Purkinje cell (primary cell): Measurements from ENCODE around the gene PALM3. TPM values are rescaled to one million over a fixed set of nuclear protein-coding genes. Genes with fewer than 3 reads are reported as not detected.

Experiments used
- polyA plus RNA-seq: library from polyadenylated mRNA; unstranded; fragments of >200 nt; fragmentation: Nextera tagmentation; gene quantifications from 2 replicates; pipeline ENCODE4 v1.2.1, GENCODE V29; 2014

Gene PALM3, protein sequence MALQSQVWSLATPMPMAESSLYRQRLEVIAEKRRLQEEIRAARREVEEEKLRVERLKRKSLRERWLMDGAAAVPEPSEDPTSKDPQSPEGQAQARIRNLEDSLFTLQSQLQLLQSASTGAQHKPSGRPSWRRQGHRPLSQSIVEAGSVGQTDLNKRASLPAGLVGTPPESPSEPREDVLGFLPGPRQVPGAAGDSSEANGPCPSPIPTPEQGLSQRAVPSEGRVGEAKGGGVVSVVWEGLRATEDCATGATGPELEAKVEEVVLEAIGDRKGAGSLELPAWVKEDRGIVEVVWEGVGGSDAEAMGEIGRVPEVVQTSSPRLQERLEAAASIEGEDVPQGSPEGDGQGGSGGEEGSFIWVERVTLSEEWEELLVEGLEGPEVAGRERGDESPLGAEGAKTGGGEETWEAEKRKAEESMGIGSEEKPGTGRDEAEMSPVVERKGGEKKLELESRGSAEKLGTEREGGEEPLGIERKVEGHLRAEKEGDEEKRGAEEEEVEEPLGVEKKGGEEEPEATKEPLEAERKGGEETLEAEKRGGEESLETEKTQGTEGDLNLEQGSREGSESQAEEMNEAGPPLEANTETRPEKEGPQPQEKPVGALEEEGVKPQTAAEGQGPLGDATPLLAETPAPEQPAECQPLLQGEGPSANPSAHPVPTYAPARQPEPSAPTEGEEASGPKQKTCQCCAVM
- 0.13 TPM in 1 of 2 replicates, not detected in the other for polyA plus RNA-seq

DNA sequence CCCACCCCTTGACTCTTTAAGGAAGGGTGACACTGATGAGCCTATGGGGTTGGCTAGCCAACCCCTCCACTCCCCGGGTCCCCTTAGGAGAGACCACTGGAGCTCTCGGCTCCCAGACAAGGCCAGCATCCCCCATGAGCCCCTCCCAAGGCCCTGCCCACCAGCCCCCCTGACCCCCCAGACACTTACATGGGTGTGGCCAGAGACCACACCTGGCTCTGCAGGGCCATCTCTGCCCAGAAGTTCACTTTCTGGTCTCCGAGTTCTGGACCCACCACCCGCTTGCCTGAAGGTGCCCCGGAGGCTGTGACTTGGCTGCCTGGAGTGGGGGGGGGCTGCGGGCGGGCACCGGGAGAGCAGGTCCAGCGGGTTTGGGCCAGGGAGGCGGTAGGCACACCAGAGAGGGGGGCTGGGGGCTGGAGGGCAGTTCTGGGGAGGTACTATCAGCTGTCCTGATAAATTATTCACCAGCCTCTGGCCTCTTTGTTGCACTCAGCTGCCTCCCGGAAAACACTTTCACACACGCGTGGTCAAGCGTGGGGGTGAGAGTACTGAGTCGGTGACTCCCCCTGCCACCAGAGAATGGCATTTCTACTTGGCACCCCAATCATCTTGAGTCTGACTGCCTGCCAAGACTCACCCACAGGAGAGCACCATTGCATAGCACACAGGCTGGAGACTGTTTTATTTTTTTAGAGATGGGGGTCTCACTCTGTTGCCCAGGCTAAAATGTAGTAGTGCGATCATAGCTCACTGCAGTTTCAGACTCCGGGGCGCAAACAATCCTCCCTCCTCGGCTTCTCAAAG, at the start of gene PALM3:
PALM3 (minus strand) TSS at position 326 of the 807 bp plus-strand sequence; CDS start at position 230, 96 bp downstream.

DNA sequence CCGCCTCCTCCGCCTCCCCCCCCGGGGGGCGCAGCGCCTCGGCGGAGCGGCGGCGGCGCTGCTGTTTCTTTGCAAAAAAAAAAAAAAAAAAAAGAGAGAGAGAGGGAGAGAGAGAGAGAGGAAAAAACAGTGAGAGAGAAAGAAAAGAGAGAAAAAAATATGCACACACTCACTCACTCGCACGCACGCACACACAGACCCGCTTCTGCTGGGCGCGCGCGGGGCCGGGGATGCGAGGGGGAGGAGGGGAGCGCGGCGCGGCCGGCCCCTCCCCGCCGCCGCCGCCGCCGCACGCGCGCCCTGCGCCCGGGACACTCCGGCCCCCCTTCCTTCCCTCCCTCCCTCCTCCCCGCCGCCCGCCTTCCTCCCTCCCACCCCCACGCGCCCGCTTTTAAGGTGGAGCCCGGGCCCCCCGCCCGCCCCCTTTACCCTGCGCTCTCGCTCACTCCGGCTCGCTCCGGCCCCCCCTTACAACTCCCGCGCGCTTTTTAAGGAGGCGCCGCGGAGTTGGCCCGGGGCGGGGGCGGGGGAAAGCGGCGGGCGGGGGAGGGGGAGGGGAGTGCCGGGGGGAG, 28.7 kb upstream of the PALM3 start, which contains the start of gene SAMD1:
SAMD1 (minus strand) TSS at position 243 of the 572 bp plus-strand sequence.

DNA sequence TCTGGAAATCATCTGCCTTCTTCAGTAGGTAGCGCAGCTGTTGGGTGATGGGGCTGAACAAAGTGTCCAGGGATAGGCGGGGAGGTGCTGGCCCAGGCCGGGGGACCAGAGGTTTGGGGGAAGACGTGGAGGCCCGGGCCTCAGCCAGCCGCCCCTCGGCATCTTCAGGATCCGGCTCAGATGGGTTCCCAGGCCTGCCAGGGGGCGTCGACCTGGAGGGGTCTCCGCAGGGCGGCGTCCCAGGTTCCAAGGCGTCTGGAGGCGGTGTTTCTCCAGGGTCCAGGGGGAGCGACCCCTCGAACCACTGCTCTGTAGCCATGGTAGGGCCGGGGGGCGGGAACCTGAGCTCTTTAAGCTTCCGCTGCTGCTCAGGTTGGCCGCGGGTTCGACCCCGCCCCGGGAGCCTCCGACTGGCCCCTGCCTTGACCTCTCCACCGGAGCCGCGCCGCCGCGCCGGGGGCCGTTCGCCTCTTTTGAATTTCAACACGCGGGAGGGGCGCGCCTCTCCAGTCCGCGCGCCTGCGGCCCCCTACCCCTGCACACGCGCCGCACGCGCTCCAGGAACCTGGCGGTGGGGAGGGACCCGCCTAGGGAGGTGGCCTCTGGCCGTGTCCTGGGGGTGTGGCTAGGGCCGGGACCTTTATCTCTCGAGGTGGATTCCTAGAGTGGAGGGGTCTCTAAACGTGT, 23.6 kb upstream of the PALM3 start, which contains the start of gene C19orf67:
C19orf67 (minus strand) TSS at position 475 of the 687 bp plus-strand sequence; CDS start at position 319, 156 bp downstream.

DNA sequence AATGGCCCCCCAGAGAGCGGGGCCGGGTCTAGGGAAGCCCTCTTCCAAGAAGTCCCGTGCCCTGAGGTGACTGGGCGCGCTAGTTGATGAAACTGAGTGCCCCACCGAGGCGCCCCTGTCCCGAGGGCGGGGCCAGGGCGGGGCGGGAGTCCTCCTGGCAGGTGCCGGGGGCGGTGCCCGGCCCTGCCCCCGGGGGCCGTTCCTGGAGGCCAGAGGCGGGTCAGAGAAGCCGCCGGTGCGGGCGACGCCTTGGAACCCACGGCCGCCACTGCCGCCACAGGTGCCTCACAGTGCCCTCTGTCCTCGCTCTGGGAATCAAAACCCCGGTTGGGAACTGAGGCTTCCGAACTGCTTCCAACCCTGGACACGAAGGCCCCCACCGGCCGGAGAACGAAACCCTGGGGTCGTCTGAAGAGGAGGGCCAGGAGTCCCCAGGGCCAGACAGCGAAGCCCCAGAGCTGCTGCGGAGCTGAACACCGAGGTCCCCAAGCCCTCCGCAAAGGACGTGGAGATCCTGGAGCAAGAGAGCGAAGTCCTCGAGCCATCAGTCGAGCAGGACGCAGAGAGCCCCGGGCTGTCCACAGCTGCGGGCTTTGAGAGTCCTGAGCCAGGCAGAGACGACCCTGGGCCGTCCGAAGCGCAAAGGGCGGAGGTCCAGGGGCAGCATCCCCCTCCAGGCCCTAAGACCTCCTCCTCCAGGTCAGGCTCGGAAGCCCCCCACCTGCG, 10.8 kb upstream of the PALM3 start, which contains the start of gene MISP3:
MISP3 (plus strand) TSS at position 252 of the 726 bp plus-strand sequence. CDS start 524 bp downstream, outside the sequence.

DNA sequence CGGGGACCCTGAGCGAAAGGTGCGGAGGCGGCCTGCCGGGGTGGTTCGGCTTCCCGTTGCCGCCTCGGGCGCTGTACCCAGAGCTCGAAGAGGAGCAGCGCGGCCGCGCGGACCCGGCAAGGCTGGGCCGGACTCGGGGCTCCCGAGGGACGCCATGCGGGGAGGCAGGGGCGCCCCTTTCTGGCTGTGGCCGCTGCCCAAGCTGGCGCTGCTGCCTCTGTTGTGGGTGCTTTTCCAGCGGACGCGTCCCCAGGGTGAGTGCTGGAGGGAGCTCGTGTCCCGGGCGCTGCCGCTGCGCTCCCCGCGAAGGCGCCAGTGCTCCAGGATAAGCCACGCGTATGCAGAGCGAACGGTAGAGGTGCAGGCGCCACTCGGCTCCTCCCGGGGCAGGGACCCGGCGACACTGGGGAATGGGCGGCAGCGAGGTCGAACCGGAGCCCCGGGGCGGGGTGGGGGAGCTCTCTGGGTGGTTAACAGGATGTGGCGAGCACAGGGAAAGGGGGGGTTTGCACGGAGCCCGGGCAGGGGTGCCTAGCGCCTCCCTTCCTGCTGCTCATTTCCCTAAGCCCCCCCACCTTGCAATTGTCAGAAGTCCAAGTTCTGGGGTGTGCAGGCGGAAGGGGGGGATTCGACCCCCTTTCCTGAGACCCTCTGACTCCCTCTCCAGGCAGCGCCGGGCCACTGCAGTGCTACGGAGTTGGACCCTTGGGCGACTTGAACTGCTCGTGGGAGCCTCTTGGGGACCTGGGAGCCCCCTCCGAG, 30.0 kb downstream of the PALM3 start, which contains the start of gene IL27RA:
IL27RA (plus strand) TSS at position 44 of the 762 bp plus-strand sequence; CDS start at position 155, 111 bp downstream.

DNA sequence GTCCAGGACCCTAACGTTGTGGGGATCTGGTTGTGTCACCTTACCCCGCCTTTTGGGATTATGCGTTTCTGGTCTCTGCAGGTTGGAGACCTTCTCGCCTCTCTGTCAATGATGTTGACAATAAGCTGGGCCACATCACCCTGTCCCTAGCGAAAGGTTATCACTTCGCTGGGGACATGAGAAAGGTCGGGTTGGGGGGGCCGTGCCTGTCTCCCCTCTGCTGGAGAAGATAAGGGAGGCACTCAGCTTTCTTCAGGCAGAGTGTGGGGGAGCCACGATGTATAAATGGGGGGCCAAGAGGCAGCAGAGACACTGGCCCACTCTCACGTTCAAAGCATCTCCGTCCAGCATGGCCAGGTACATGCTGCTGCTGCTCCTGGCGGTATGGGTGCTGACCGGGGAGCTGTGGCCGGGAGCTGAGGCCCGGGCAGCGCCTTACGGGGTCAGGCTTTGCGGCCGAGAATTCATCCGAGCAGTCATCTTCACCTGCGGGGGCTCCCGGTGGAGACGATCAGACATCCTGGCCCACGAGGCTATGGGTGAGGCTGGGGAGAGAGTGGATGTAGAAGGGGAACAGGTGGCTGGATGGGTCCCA, 33.9 kb downstream of the PALM3 start, which contains the start of gene RLN3:
RLN3 (plus strand) TSS at position 293 of the 595 bp plus-strand sequence; CDS start at position 350, 57 bp downstream.

DNA sequence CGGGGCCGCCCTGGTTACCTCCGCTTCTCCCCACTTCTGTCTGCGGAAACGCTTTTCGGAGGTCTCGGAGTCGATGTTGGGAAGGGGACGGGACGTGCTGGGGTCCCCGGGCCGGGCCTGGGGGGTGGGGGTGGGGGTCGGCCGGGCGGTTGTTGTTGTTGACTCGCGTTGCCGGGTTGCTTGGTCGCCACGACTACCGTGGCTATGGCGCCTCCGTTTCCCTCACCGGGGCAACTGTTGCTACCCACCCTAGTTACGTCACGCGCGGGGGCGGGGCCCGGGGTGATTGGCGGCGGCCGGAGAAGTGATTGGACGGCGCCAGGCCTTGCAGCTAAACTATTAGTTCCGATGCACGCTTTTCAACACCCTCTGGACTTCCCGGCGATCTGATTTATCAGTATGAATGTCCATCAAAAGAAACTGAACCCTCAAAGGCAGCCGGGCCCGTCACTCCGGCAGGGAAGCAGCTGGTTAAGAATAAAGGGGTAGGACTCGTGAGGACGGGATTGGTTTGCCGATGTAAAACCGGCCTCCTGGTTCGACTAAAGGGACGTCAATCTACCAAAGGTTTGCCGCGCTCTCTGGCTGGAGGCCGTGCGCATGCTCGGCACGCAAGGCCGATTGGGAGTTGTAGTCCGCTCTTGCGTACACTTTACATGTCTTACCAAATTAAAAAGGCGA, 55.7 kb downstream of the PALM3 start, which contains the start of gene RFX1:
RFX1 (minus strand) TSS at position 236 of the 681 bp plus-strand sequence. CDS start 12,477 bp downstream, outside the sequence.

Other genes starting within 250 kb of the PALM3 start
- 2.2 TPM in 1 of 2 replicates, not detected in the other for gene NANOS3, start 184.9 kb downstream of the PALM3 start, polyA plus RNA-seq
- 0.20 TPM in 1 of 2 replicates, not detected in the other for gene BRME1, start 156.0 kb downstream of the PALM3 start, polyA plus RNA-seq
- gene CC2D1A, start 155.9 kb downstream of the PALM3 start, polyA plus RNA-seq = 1.1 and 3.0 TPM in 2 replicates
- gene PODNL1, start 123.7 kb downstream of the PALM3 start, polyA plus RNA-seq = not detected in 2 replicates
- 5.3 TPM in 1 of 2 replicates, not detected in the other for gene DCAF15, start 109.6 kb downstream of the PALM3 start, polyA plus RNA-seq
- gene RFX1, start 55.8 kb downstream of the PALM3 start, polyA plus RNA-seq = 0.35 and 0.52 TPM in 2 replicates
- not detected in 2 replicates for gene RLN3, start 33.9 kb downstream of the PALM3 start, polyA plus RNA-seq
- gene IL27RA, start 30.3 kb downstream of the PALM3 start, polyA plus RNA-seq = 0.99 TPM in 1 of 2 replicates, not detected in the other
- gene MISP3, start 10.7 kb upstream of the PALM3 start, polyA plus RNA-seq = 3.4 and 6.2 TPM in 2 replicates
- not detected in 2 replicates for gene C19orf67, start 23.7 kb upstream of the PALM3 start, polyA plus RNA-seq
- 3.1 and 6.4 TPM in 2 replicates for gene SAMD1, start 28.7 kb upstream of the PALM3 start, polyA plus RNA-seq
- 3.5 and 5.8 TPM in 2 replicates for gene PRKACA, start 55.7 kb upstream of the PALM3 start, polyA plus RNA-seq
- not detected in 2 replicates for gene ASF1B, start 74.5 kb upstream of the PALM3 start, polyA plus RNA-seq
- gene ADGRL1, start 144.1 kb upstream of the PALM3 start, polyA plus RNA-seq = 1.1 and 2.4 TPM in 2 replicates